Colonic mucosa (tissue), 4 donors: ENCODE results near the gene TUBB2A. TPM values are rescaled to one million over a fixed set of nuclear protein-coding genes. Genes with fewer than 3 reads are reported as not detected.
"Not testable (repeated sequence)": the region's sequence is repeated elsewhere in the genome, so short reads cannot be mapped to it uniquely, and the experiment has no call there.

Source experiments
- DNase-seq: peaks from one replicate; pipeline ENCODE4 v3.0.0-alpha.2; 2020
- H3K27ac ChIP-seq: fragments of 200-600 bp; one replicate; pipeline ENCODE4 v1.8.0; 2021
- H3K27me3 ChIP-seq: fragments of 200-600 bp; one replicate; pipeline ENCODE4 v1.8.0; 2021
- H3K36me3 ChIP-seq: fragments of 200-600 bp; one replicate; pipeline ENCODE4 v1.8.0; 2021
- H3K4me1 ChIP-seq: fragments of 200-600 bp; one replicate; pipeline ENCODE4 v1.8.0; 2021; ENCODE audit warnings: mild to moderate bottlenecking
- H3K4me3 ChIP-seq: fragments of 200-600 bp; one replicate; pipeline ENCODE4 v1.8.0; 2021
- H3K9ac ChIP-seq, 2 donors: one replicate each; pipeline ENCODE4 v1.7.0; 2013; ENCODE audit warnings: control low read depth in 2 of 2, low read depth in 2 of 2, low read length in 2 of 2
- H3K9me3 ChIP-seq: fragments of 200-600 bp; one replicate; pipeline ENCODE4 v1.8.0; 2021
- intact Hi-C: fragments of 100-400 bp; cut with DNase I; formaldehyde crosslinking; loops from one replicate; pipeline ENCODE4 v1.14.1; 2022
- total RNA-seq, 2 donors: library from RNA; stranded (reverse); fragmentation: NEBNext Ultra II Directional in 1 of 2; extraction: Animal tissue kit (Norgen Biotek cat#: 25700) in 1 of 2; gene quantifications; one replicate each; pipeline ENCODE4 v1.2.1, GENCODE V29; 2021
- TF ChIP-seq, protein P1 (sequence below): fragments of 200-600 bp; IDR thresholded peaks from one replicate; pipeline ENCODE4 v1.8.0; 2022; ENCODE audit warnings: antibody characterized with exemption, mild to moderate bottlenecking
- donor health status: healthy.
- donor health status: DM: no; HTN: no; CAD: no.
- donor health status: DM: no; HTN: no; CAD: no.

Gene TUBB2A
- total RNA-seq, 2 donors from 2014 or later = 20.4 to 43.2 TPM

DNA sequence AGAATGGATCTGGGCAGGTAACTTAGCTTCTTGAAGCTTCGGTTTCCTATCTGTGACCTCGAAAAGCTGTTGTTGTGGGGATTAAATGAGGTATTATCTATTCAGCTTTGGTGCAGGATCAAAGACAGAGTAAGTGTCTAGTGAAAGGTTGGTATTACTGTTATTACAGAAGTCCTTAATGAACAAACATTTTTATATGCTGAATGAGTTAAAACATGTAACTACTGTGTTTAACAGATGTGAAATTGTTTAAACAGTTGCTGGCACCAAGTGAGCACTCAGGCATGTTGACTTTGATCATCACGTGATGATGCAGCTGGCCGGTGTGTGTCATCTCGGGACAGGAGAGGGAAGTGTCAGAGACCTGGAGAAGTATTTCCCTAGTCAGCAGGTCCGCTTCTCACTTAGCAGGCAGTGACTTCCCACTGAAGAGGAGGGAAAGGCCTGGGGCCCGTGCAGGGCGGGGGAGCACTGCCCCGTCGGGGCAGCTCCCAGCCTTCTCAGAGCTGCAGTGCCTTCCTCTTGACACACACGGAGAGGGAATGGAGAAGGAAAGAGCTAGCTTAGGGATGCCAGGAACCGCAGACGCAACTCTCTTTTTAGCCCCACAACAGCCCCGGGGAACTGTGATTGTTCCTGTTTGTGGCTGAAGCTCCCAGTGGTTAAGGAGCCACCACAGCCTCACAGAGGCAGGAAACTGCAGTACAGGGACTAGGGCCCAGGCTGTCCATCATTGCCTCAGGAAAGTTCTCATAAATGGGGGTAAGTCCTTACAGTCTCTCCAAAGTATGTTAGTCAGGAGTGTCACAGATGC, 18.0 kb downstream of the TUBB2A start:
- intact Hi-C loops = no loop called here
- DNase-seq = peak; percentile 85
- peaks cover 6% of the 10 kb centered on the region for H3K4me1 ChIP-seq
- H3K27me3 ChIP-seq = no peaks in the 10 kb centered on the region
- no peaks in the 10 kb centered on the region for H3K36me3 ChIP-seq
- H3K9ac ChIP-seq = peak overlapping the region in 1 of 2 donors; percentile 8
- TF ChIP-seq, protein P1, sequence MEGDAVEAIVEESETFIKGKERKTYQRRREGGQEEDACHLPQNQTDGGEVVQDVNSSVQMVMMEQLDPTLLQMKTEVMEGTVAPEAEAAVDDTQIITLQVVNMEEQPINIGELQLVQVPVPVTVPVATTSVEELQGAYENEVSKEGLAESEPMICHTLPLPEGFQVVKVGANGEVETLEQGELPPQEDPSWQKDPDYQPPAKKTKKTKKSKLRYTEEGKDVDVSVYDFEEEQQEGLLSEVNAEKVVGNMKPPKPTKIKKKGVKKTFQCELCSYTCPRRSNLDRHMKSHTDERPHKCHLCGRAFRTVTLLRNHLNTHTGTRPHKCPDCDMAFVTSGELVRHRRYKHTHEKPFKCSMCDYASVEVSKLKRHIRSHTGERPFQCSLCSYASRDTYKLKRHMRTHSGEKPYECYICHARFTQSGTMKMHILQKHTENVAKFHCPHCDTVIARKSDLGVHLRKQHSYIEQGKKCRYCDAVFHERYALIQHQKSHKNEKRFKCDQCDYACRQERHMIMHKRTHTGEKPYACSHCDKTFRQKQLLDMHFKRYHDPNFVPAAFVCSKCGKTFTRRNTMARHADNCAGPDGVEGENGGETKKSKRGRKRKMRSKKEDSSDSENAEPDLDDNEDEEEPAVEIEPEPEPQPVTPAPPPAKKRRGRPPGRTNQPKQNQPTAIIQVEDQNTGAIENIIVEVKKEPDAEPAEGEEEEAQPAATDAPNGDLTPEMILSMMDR = no peak
- H3K4me3 ChIP-seq = no peak overlapping the region
- H3K9me3 ChIP-seq = no peaks in the 10 kb centered on the region
- H3K27ac ChIP-seq = no peak overlapping the region

DNA sequence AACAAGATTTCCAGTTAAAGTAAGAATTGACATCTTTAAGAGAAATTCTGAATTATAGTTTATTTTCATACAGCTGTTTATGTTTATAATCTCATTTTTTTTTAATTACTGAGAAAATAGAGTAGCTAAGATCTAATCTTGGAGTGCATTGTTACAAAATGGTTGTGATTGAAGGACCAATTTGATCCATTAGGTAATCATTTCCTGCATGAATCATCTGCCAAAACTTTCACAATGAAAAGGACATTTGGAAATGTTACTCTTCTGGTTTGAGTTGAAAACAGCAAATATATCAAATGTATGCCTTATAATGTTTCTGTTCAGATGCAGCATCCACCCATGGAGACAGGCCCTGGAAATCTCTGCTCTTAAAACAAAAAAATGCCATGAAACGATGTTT, 19.0 kb downstream of the TUBB2A start:
- no peak for DNase-seq
- TF ChIP-seq, protein P1 = no peak
- H3K4me3 ChIP-seq = no peak overlapping the region
- H3K27ac ChIP-seq = no peak overlapping the region
- H3K4me1 ChIP-seq = peaks cover 6% of the 10 kb centered on the region
- no peaks in the 10 kb centered on the region for H3K36me3 ChIP-seq
- intact Hi-C loops = no loop called here
- H3K9ac ChIP-seq = no peak overlapping the region
- H3K9me3 ChIP-seq = no peaks in the 10 kb centered on the region
- H3K27me3 ChIP-seq = no peaks in the 10 kb centered on the region

DNA sequence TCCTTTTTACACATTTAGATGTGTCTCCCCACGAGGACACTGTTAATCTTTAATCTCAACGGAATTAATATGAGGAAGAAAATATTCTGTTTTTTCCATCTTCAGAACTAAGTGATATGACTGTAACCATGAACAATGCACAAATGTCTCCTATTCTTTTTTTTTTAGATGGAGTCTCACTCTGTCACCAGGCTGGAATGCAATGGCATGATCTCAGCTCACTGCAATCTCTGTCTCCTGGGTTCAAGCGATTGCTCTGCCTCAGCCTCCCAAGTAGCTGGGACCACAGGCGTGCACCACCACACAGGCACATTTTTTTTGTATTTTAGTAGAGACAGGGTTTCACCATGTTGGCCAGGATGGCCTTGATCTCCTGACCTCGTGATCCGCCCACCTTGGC, 19.5 kb downstream of the TUBB2A start:
- H3K9me3 ChIP-seq, H3K9ac ChIP-seq, DNase-seq, H3K36me3 ChIP-seq, H3K27me3 ChIP-seq, intact Hi-C loops, H3K4me3 ChIP-seq, H3K4me1 ChIP-seq, H3K27ac ChIP-seq: not testable (repeated sequence)

DNA sequence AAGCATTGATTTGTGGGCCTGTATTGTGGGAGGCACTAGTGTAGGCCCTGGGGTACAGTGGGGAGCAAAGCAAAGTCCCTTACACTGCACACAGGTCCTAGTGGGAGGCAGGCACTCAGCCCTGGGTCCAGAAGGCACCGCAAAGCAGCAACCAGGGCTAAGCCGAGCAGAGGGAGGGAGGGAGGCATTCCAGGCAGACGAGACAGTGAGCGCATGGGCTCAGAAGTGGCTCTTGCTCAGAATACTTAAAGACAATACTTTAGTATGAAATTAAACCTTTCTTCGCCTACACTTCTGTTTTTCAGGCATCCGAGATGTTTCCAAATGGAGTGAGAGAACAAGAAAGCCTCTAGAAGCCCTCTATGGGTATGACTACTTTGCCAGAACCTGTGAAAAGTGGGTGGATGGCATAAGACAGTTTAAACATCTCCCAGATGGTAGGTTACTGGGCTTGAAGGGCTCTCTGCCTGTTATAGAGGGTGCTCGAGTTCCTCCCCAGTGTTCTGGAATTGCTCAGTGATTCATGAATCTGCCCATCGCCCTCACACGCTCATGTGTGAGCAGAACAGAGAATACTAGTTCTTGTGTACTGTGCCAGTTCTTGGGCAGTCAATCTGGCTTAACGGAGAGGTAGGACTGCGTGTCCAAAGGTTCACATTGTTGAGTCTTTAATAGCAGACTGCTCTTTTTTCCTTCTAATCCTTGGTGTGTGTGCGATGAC, 20.1 kb downstream of the TUBB2A start:
- Histone ChIP-seq H3K9ac (no peak overlapping the region), H3K9me3 (no peaks in the 10 kb centered on the region), H3K27ac (no peak overlapping the region), H3K4me1 (peaks cover 6% of the 10 kb centered on the region), H3K27me3 (no peaks in the 10 kb centered on the region), H3K36me3 (no peaks in the 10 kb centered on the region), H3K4me3 (no peak overlapping the region)
- TF ChIP-seq, protein P1 = no peak
- intact Hi-C loops = no loop called here
- DNase-seq = no peak

DNA sequence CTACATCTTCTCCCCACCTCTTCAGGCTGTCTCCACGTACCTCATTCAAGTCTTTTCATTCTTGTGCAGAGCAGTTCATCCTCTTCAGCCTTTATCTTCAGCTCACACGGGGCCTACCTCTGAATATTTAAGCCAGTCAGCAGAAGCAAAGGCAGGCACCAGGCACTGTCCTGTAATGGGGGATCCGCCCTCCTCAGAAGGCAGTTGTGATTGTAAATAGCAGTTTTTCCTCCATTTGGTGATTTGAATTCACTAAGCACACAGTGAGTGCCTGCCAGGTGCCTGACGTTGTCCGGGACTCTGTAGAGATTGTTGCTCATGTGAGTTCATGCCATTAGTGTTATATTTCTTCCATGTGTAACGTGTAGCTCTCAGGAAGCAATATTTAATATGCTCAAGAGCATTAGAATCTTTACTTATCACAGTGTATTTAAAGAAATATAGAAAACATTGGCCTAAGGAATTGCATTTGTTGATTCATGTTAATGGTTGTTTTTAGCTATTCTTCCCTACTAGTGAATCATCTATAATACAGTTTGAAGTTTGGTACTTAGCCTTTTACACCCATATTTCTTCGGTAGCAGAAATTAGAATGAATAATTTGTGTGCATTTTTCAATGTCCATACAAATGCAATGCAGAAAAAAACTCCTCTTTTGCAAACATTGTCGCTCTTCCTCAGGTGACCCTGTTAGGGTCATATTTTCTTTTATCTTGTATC, 20.9 kb downstream of the TUBB2A start:
- Histone ChIP-seq H3K9ac (peak overlapping the region in 1 of 2 donors; percentile 32), H3K36me3 (no peaks in the 10 kb centered on the region), H3K27me3 (no peaks in the 10 kb centered on the region), H3K4me3 (no peak overlapping the region), H3K9me3 (no peaks in the 10 kb centered on the region), H3K27ac (peak overlapping the region; percentile 53), H3K4me1 (peaks cover 6% of the 10 kb centered on the region)
- no peak for DNase-seq
- intact Hi-C loops = no loop called here
- TF ChIP-seq, protein P1 = no peak
